H1 (cell line): ENCODE measurements around the gene CHST8. TPM values are rescaled to one million over a fixed set of nuclear protein-coding genes. Genes with fewer than 3 reads are reported as not detected.
A peak's percentile ranks its signal among the peaks of the same experiment; 100 is the strongest.

ENCODE experiments used
- CTCF ChIA-PET: fragments of 300-600 bp; sonication (Branson Sonifier 250); formaldehyde crosslinking; loops from one replicate; lab custom pipeline; 2021; ENCODE audit not compliant: partially characterized antibody; lab: Charles Lee
- POLR2A ChIA-PET: fragments of 300-600 bp; sonication (Branson Sonifier 250); formaldehyde crosslinking; loops from one replicate; lab custom pipeline; 2021; ENCODE audit warnings: inconsistent platforms; ENCODE audit not compliant: partially characterized antibody; lab: Charles Lee
- DNase-seq, 2 experiments: peaks; one replicate each; pipeline versions ENCODE4 v3.0.0 to v3.0.0-alpha.2; 2010 to 2022; ENCODE audit warnings: low spot score in 2 of 2, low read depth in 1 of 2, mixed read lengths in 1 of 2
- FAIRE-seq: peaks from 2 replicates; lab custom pipeline; 2011; peaks lifted over from hg19 to GRCh38; lab: Jason Lieb, UNC
- H2AFZ ChIP-seq: 2 replicates; pipeline ENCODE4 v1.8.1; 2012; ENCODE audit warnings: low read length, inconsistent platforms
- H2AK5ac ChIP-seq: 2 replicates; pipeline ENCODE4 v1.6.1; 2013; ENCODE audit warnings: low read depth, low read length
- H2BK120ac ChIP-seq: replicated peaks from 2 replicates; pipeline ENCODE3; 2013; ENCODE audit warnings: low read depth, low read length, inconsistent platforms
- H2BK12ac ChIP-seq: 2 replicates; pipeline ENCODE4 v1.6.1; 2013; ENCODE audit warnings: low read depth, low read length
- H2BK15ac ChIP-seq: 2 replicates; pipeline ENCODE4 v1.6.1; 2013; ENCODE audit warnings: low read length
- H2BK20ac ChIP-seq: 2 replicates; pipeline ENCODE4 v1.6.1; 2013; ENCODE audit warnings: low read length
- H2BK5ac ChIP-seq: 2 replicates; pipeline ENCODE4 v1.6.1; 2013; ENCODE audit warnings: low read depth, low read length
- H3K14ac ChIP-seq: 2 replicates; pipeline ENCODE4 v1.6.1; 2013; ENCODE audit warnings: inconsistent platforms; ENCODE audit not compliant: insufficient read length
- H3K18ac ChIP-seq: 2 replicates; pipeline ENCODE4 v1.6.1; 2013; ENCODE audit warnings: low read length; ENCODE audit errors: extremely low read depth
- H3K23ac ChIP-seq: 2 replicates; pipeline ENCODE4 v1.6.1; 2013; ENCODE audit warnings: inconsistent platforms; ENCODE audit not compliant: insufficient read length
- H3K23me2 ChIP-seq: 2 replicates; pipeline ENCODE4 v1.6.1; 2013; ENCODE audit warnings: low read depth, low read length
- H3K27ac ChIP-seq: 2 replicates; pipeline ENCODE4 v1.6.1; 2011; ENCODE audit warnings: low read depth, low read length, inconsistent platforms
- H3K27me3 ChIP-seq, 4 experiments: replicated peaks in 1 of 4; 1 replicate in 1 of 4; 2 replicates in 3 of 4; pipeline versions ENCODE4 v1.6.1 to v1.8.1; 2011 to 2013; ENCODE audit warnings: low read length in 3 of 4, mild to moderate bottlenecking in 3 of 4, inconsistent platforms in 2 of 4, mixed read lengths in 2 of 4, moderate library complexity in 1 of 4; ENCODE audit not compliant: control insufficient read depth in 3 of 4, insufficient read depth in 3 of 4; ENCODE audit errors: extremely low read depth in 1 of 4
- H3K36me3 ChIP-seq, 4 experiments: 2 replicates each; pipeline versions ENCODE4 v1.6.1 to v1.8.1; 2011 to 2013; ENCODE audit warnings: mild to moderate bottlenecking in 4 of 4, low read length in 3 of 4, moderate library complexity in 2 of 4, control low read depth in 1 of 4, inconsistent platforms in 1 of 4; ENCODE audit not compliant: insufficient read depth in 4 of 4, control insufficient read depth in 2 of 4
- H3K4ac ChIP-seq: replicated peaks from 2 replicates; pipeline ENCODE3; 2013; ENCODE audit warnings: low read length, low read depth, mixed read lengths, inconsistent platforms; ENCODE audit not compliant: insufficient read length
- H3K4me1 ChIP-seq, 4 experiments: replicated peaks in 1 of 4; 1 replicate in 1 of 4; 2 replicates in 3 of 4; pipeline versions ENCODE4 v1.6.1 to v1.8.1; 2011 to 2013; ENCODE audit warnings: low read length in 3 of 4, inconsistent platforms in 2 of 4, mixed read lengths in 1 of 4; ENCODE audit not compliant: insufficient read depth in 4 of 4, control insufficient read depth in 3 of 4
- H3K4me2 ChIP-seq, 2 experiments: 2 replicates each; pipeline versions ENCODE4 v1.6.1 to v1.8.1; 2011 to 2013; ENCODE audit warnings: low read depth in 2 of 2, low read length in 2 of 2, control low read depth in 1 of 2, inconsistent platforms in 1 of 2, mild to moderate bottlenecking in 1 of 2; ENCODE audit not compliant: insufficient read depth in 1 of 2
- H3K4me3 ChIP-seq, 4 experiments: fragments of 200-600, 300-600 bp in 1 of 4; sonication (generic), shearing (Covaris generic), sonication (Bioruptor Twin) in 1 of 4; 2 replicates each; pipeline versions ENCODE4 v1.5.1 to v1.8.1; 2011 to 2016; ENCODE audit warnings: low read length in 4 of 4, low read depth in 3 of 4, control low read depth in 2 of 4, inconsistent platforms in 2 of 4, mild to moderate bottlenecking in 2 of 4, mixed read lengths in 1 of 4, moderate library complexity in 1 of 4; ENCODE audit not compliant: insufficient read depth in 2 of 4; ENCODE audit errors: extremely low read depth in 1 of 4
- H3K56ac ChIP-seq: replicated peaks from 2 replicates; pipeline ENCODE3; 2013; ENCODE audit warnings: low read depth, mild to moderate bottlenecking, mixed read lengths, low read length, inconsistent platforms; ENCODE audit not compliant: insufficient read length
- H3K79me1 ChIP-seq: 2 replicates; pipeline ENCODE4 v1.6.1; 2013; ENCODE audit warnings: low read depth, low read length, control low read depth
- H3K79me2 ChIP-seq, 2 experiments: 2 replicates each; pipeline versions ENCODE4 v1.6.1 to v1.8.1; 2012 to 2013; ENCODE audit warnings: low read length in 2 of 2, mild to moderate bottlenecking in 2 of 2, inconsistent platforms in 1 of 2; ENCODE audit not compliant: insufficient read depth in 2 of 2, control insufficient read depth in 1 of 2
- H3K9ac ChIP-seq, 4 experiments: replicated peaks in 1 of 4; 1 replicate in 1 of 4; 2 replicates in 3 of 4; pipeline versions ENCODE4 v1.6.1 to v1.8.1; 2011 to 2013; ENCODE audit warnings: low read depth in 3 of 4, low read length in 3 of 4, control low read depth in 2 of 4, mild to moderate bottlenecking in 2 of 4, moderate library complexity in 2 of 4, inconsistent platforms in 1 of 4; ENCODE audit errors: extremely low read depth in 1 of 4
- H3K9me3 ChIP-seq, 2 experiments: 2 replicates each; pipeline versions ENCODE4 v1.6.1 to v1.8.1; 2012 to 2013; ENCODE audit warnings: mild to moderate bottlenecking in 2 of 2, moderate library complexity in 2 of 2, control low read depth in 1 of 2, inconsistent platforms in 1 of 2, low read depth in 1 of 2, low read length in 1 of 2, mixed read lengths in 1 of 2; ENCODE audit not compliant: insufficient read depth in 2 of 2
- H4K20me1 ChIP-seq, 2 experiments: replicated peaks in 1 of 2; 2 replicates each; pipeline versions ENCODE3 to v1.8.1; 2011 to 2013; ENCODE audit warnings: inconsistent platforms in 2 of 2, low read length in 2 of 2, mild to moderate bottlenecking in 1 of 2; ENCODE audit not compliant: insufficient read depth in 2 of 2, control insufficient read depth in 1 of 2
- H4K5ac ChIP-seq: 2 replicates; pipeline ENCODE4 v1.6.1; 2013; ENCODE audit warnings: low read length, low read depth, mixed read lengths, inconsistent platforms; ENCODE audit not compliant: insufficient read length
- H4K8ac ChIP-seq: 2 replicates; pipeline ENCODE4 v1.8.0; 2013; ENCODE audit warnings: mild to moderate bottlenecking, moderate library complexity, low read length, inconsistent platforms; ENCODE audit not compliant: insufficient read depth; ENCODE audit errors: extremely low read depth
- H4K91ac ChIP-seq: replicated peaks from 2 replicates; pipeline ENCODE3; 2013; ENCODE audit warnings: low read length, mixed read lengths, inconsistent platforms; ENCODE audit not compliant: insufficient read length
- SUZ12 ChIP-seq: fragments of 200-600 bp; sonication (generic); IDR thresholded peaks from 2 replicates; pipeline ENCODE4 v1.6.1; 2012; ENCODE audit warnings: mild to moderate bottlenecking, inconsistent platforms, low read length, moderate library complexity, mixed read lengths
- WGBS, 2 experiments: shearing (Covaris generic) in 1 of 2; methylation state at CpG; one replicate each; pipeline versions ENCODE4 v1.1.6 to v1.1.7; 2013 to 2015; ENCODE audit warnings: low lambda C conversion rate in 2 of 2, mixed read lengths in 2 of 2, inconsistent platforms in 1 of 2, low coverage in 1 of 2, missing lambda C conversion rate in 1 of 2; ENCODE audit not compliant: insufficient replicate concordance in 2 of 2, insufficient coverage in 1 of 2, insufficient read length in 1 of 2; ENCODE audit errors: extremely low coverage in 1 of 2, missing lambda C conversion rate in 1 of 2; 5-methylcytosine and 5-hydroxymethylcytosine counted together
- polyA plus RNA-seq, 7 experiments: library from polyadenylated mRNA; depleted of rRNA in 3 of 7; stranded (reverse) in 5 of 7; unstranded in 2 of 7; fragments of >200 nt in 5 of 7; fragments of 200-250 nt in 2 of 7; gene quantifications; 1 replicate in 5 of 7; 2 replicates in 1 of 7; 4 replicates in 1 of 7; pipeline versions ENCODE4 v1.2.1 to v1.2.3, GENCODE V29; 2011 to 2013; ENCODE audit warnings: missing spikeins in 2 of 7, mixed read lengths in 2 of 7
- total RNA-seq: library from RNA; stranded (reverse); fragmentation: NEBNext Ultra II Directional; extraction: Animal tissue kit (Norgen Biotek cat#: 25700); gene quantifications from 2 replicates; pipeline ENCODE4 v1.2.1, GENCODE V29; 2021

Gene CHST8
- total and polyA plus RNA-seq, 2 of the 8 experiments (the other 6 are each of a cell fraction or from before 2014, with no cell fraction given): 10.8 to 28.2 TPM

DNA sequence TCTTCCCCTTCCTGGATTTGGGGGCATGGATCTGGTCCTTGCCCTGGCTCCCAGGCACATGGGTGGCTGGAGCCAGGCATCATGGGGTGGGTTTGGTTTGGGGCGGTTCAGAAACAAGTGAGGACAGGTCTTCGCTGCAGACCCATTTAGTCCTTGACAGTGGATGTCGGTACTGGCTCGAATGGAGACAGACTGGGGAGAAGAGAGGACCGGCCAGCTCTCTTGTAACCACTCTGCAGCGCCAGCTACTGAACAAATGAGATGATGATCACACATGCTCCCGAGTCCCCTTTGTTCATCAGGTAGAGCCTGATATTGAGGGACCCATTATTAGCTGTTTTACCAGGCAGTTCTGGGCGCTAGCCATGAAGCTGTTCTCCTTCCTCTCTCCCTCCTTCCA, 64.5 kb downstream of the CHST8 start:
- Histone ChIP-seq H2BK120ac (no peak overlapping the region), H3K23ac (no peak overlapping the region), H3K18ac (no peak overlapping the region), H3K14ac (no peak overlapping the region), H4K5ac (no peak overlapping the region), H2AK5ac (no peak overlapping the region), H2BK12ac (no peak overlapping the region), H4K8ac (0 out of 2 replicates have a peak overlapping the region, but pooled peaks have one; percentile 4), H2AFZ (no peak overlapping the region), H3K27me3 (no peaks in the 10 kb centered on the region; a peak in 1 of 7 replicates), H4K20me1 (peaks cover 7 to 17% of the 10 kb centered on the region in 2 experiments), H3K36me3 (no peaks in the 10 kb centered on the region), H2BK20ac (no peak overlapping the region), H3K79me1 (peaks cover 2% of the 10 kb centered on the region; the same call in 1 of the 2 replicates), H3K4ac (no peak overlapping the region), H3K9ac (no peak overlapping the region), H3K79me2 (no peaks in the 10 kb centered on the region), H3K23me2 (no peaks in the 10 kb centered on the region), H3K27ac (no peak overlapping the region), H3K56ac (no peak overlapping the region), H3K4me1 (peaks cover 0 to 14% (median 4%) of the 10 kb centered on the region in 4 experiments; a peak in 4 of 7 replicates)
- DNase-seq (no peak), FAIRE-seq (no peak)
- 87% methylated on average over 7 of the region's 8 CpGs; no CpG with 5 or more reads in 1 of the 2 experiments for WGBS, 2 experiments
- CTCF ChIA-PET: interaction anchor here (0.8 to 1.6 kb wide), 6 partner anchors 11 to 153 kb away, joined by 3 to 7 read pairs (median 3); no protein-coding TSS in a partner anchor
- TF ChIP-seq SUZ12: no peak
- TF ChIP-seq, all 59 proteins: peak for 0
- POLR2A ChIA-PET: no interaction called here
- no peak overlapping the region for H4K91ac ChIP-seq
- no peak overlapping the region for H3K4me2 ChIP-seq
- no peaks in the 10 kb centered on the region for H3K9me3 ChIP-seq
- no peak overlapping the region for H3K4me3 ChIP-seq
- no peak overlapping the region for H2BK15ac ChIP-seq
- no peak overlapping the region for H2BK5ac ChIP-seq
